CD4-positive, alpha-beta T cell (primary cell): ENCODE measurements around the gene NLGN1. TPM values are rescaled to one million over a fixed set of nuclear protein-coding genes. Genes with fewer than 3 reads are reported as not detected.

Experiments used
- ATAC-seq: fragments of 200-7000 bp; cut with Tn5 transposase; one replicate; pipeline ENCODE4 v1.10.0; 2022; ENCODE audit warnings: mild to moderate bottlenecking; ENCODE audit not compliant: poor library complexity
- CTCF ChIA-PET: fragments of 350-600 bp; sonication (Branson Sonifier 250); formaldehyde crosslinking; loops from one replicate; lab custom pipeline; 2021; ENCODE audit warnings: antibody characterized with exemption, inconsistent platforms; lab: Charles Lee
- POLR2A ChIA-PET: fragments of 350-600 bp; sonication (Branson Sonifier 250); formaldehyde crosslinking; loops from one replicate; lab custom pipeline; 2021; ENCODE audit warnings: antibody characterized with exemption, inconsistent platforms; lab: Charles Lee
- DNase-seq, 14 experiments: peaks; one replicate each; pipeline ENCODE4 v3.0.0-alpha.2; 2013 to 2020; ENCODE audit warnings: mixed read lengths in 2 of 14
- H3K27ac ChIP-seq, 2 donors: one replicate each; pipeline versions ENCODE4 v1.5.1 to v1.7.0; 2013; ENCODE audit warnings: low read length in 2 of 2, low read depth in 1 of 2, mild to moderate bottlenecking in 1 of 2
- H3K27me3 ChIP-seq, 2 experiments: 1 replicate in 1 of 2; 2 replicates in 1 of 2; pipeline versions ENCODE4 v1.6.1 to v1.7.0; 2013; ENCODE audit warnings: low read length in 2 of 2, control low read depth in 1 of 2, mild to moderate bottlenecking in 1 of 2, moderate library complexity in 1 of 2; ENCODE audit not compliant: insufficient read depth in 2 of 2, control insufficient read depth in 1 of 2
- H3K36me3 ChIP-seq: one replicate; pipeline ENCODE4 v1.6.1; 2013; ENCODE audit warnings: low read length, control low read depth; ENCODE audit not compliant: insufficient read depth
- H3K4me1 ChIP-seq: one replicate; pipeline ENCODE4 v1.6.1; 2013; ENCODE audit warnings: low read length, control low read depth; ENCODE audit not compliant: insufficient read depth
- H3K4me3 ChIP-seq: one replicate; pipeline ENCODE4 v1.5.1; 2013; ENCODE audit warnings: mild to moderate bottlenecking, low read length, moderate library complexity
- H3K9me3 ChIP-seq, 2 experiments: 1 replicate in 1 of 2; 2 replicates in 1 of 2; pipeline versions ENCODE4 v1.6.1 to v1.7.0; 2013; ENCODE audit warnings: low read length in 2 of 2, mild to moderate bottlenecking in 2 of 2, control low read depth in 1 of 2, moderate library complexity in 1 of 2; ENCODE audit not compliant: control insufficient read depth in 1 of 2, insufficient read depth in 1 of 2
- H3K27ac Mint-ChIP-seq: one replicate; pipeline ENCODE4 v1.8.0; 2020; ENCODE audit warnings: mixed read lengths
- H3K27me3 Mint-ChIP-seq: one replicate; pipeline ENCODE4 v1.8.0; 2021; ENCODE audit warnings: mixed read lengths
- H3K36me3 Mint-ChIP-seq: one replicate; pipeline ENCODE4 v1.8.0; 2021; ENCODE audit warnings: low read depth, mixed read lengths
- H3K4me1 Mint-ChIP-seq: one replicate; pipeline ENCODE4 v1.8.0; 2021; ENCODE audit warnings: low read depth, mixed read lengths
- H3K4me3 Mint-ChIP-seq: one replicate; pipeline ENCODE4 v1.8.0; 2020; ENCODE audit warnings: mild to moderate bottlenecking, mixed read lengths
- H3K9me3 Mint-ChIP-seq: one replicate; pipeline ENCODE4 v1.8.0; 2020; ENCODE audit warnings: mixed read lengths
- CTCF ChIP-seq: fragments of 200-600 bp; IDR thresholded peaks from one replicate; pipeline ENCODE4 v1.8.0; 2022; ENCODE audit warnings: antibody characterized with exemption, mild to moderate bottlenecking
- intact Hi-C, 2 experiments: fragments of 100-400 bp; cut with DNase I in 1 of 2; cut with micrococcal nuclease in 1 of 2; formaldehyde crosslinking; loops; one replicate each; pipeline versions ENCODE4 v1.15.1 to v1.9.0; 2023 to 2025; cut with DNase I, micrococcal nuclease
- total RNA-seq, 174 experiments: library from RNA in 2 of 174; stranded (reverse) in 2 of 174; gene quantifications; one replicate each; pipeline ENCODE4 v1.2.3 and lab custom pipeline; 2021 to 2026

NLGN1 gene
- total RNA-seq, 2 experiments from 2014 or later: not detected

- Mint-ChIP-seq H3K9me3 (peaks cover 2% of the 10 kb centered on the region), H3K27me3 (no peaks in the 10 kb centered on the region), H3K4me3 (no peak overlapping the region), H3K4me1 (no peaks in the 10 kb centered on the region), H3K27ac (no peak overlapping the region), H3K36me3 (no peaks in the 10 kb centered on the region)
- Histone ChIP-seq H3K36me3 (no peaks in the 10 kb centered on the region), H3K27ac (no peak overlapping the region), H3K4me3 (no peak overlapping the region), H3K27me3 (no peaks in the 10 kb centered on the region), H3K9me3 (peaks cover 0 to 7% of the 10 kb centered on the region in 2 experiments), H3K4me1 (no peaks in the 10 kb centered on the region)
- CTCF ChIA-PET: no interaction called here
- TF ChIP-seq CTCF: no peak
- DNase-seq (no peak), ATAC-seq (no peak)
- POLR2A ChIA-PET: no interaction called here
- intact Hi-C loops: no loop called here
These were observed 845.6 kb downstream of the NLGN1 start for GRCh38 chr3:174243171-174243570.

- Mint-ChIP-seq H3K27ac (no peak overlapping the region), H3K9me3 (no peaks in the 10 kb centered on the region), H3K27me3 (no peaks in the 10 kb centered on the region), H3K36me3 (no peaks in the 10 kb centered on the region), H3K4me3 (no peak overlapping the region), H3K4me1 (no peaks in the 10 kb centered on the region)
- intact Hi-C loops: no loop called here
- no peaks in the 10 kb centered on the region for H3K36me3 ChIP-seq
- no peaks in the 10 kb centered on the region for H3K4me1 ChIP-seq
- no peak overlapping the region for H3K4me3 ChIP-seq
- POLR2A ChIA-PET: no interaction called here
- H3K9me3 ChIP-seq: peaks cover 0 to 5% of the 10 kb centered on the region in 2 experiments
- CTCF ChIA-PET: no interaction called here
- H3K27me3 ChIP-seq: no peaks in the 10 kb centered on the region
- no peak for TF ChIP-seq CTCF
- no peak for DNase-seq
- ATAC-seq: no peak
- H3K27ac ChIP-seq: no peak overlapping the region
These were observed 850.2 kb downstream of the NLGN1 start for GRCh38 chr3:174247687-174248152.

GRCh38 chr3:174251681-174252080 is 854.1 kb downstream of the NLGN1 start:
- Mint-ChIP-seq H3K4me1 (no peaks in the 10 kb centered on the region), H3K36me3 (no peaks in the 10 kb centered on the region), H3K27ac (no peak overlapping the region), H3K4me3 (no peak overlapping the region), H3K9me3 (peaks cover 2% of the 10 kb centered on the region), H3K27me3 (no peaks in the 10 kb centered on the region)
- Histone ChIP-seq H3K4me1 (no peaks in the 10 kb centered on the region), H3K4me3 (no peak overlapping the region), H3K27me3 (no peaks in the 10 kb centered on the region), H3K36me3 (no peaks in the 10 kb centered on the region), H3K27ac (no peak overlapping the region), H3K9me3 (peaks cover 0 to 9% of the 10 kb centered on the region in 2 experiments)
- ATAC-seq (no peak), DNase-seq (no peak)
- POLR2A ChIA-PET: no interaction called here
- CTCF ChIA-PET: no interaction called here
- TF ChIP-seq CTCF: no peak
- intact Hi-C loops: no loop called here
